Dendritic cell treated with granulocyte-macrophage colony-stimulating factor and Interleukin-4, amounts not matched to agents 40 ng/mL and 50 ng/mL, for 4 days (primary cell): ENCODE results near the gene TEX38.

Experiments
- H3K27ac Mint-ChIP-seq: one replicate; pipeline ENCODE4 v1.8.0; 2022; ENCODE audit warnings: mild to moderate bottlenecking, mixed read lengths
- H3K27me3 Mint-ChIP-seq: one replicate; pipeline ENCODE4 v1.8.0; 2022; ENCODE audit warnings: mild to moderate bottlenecking, mixed read lengths
- H3K36me3 Mint-ChIP-seq: one replicate; pipeline ENCODE4 v1.8.0; 2022; ENCODE audit warnings: low read depth, mixed read lengths
- H3K4me1 Mint-ChIP-seq: one replicate; pipeline ENCODE4 v1.8.0; 2022; ENCODE audit warnings: low read depth, mixed read lengths
- H3K4me3 Mint-ChIP-seq: one replicate; pipeline ENCODE4 v1.8.0; 2022; ENCODE audit warnings: mild to moderate bottlenecking, moderate library complexity, mixed read lengths
- H3K9me3 Mint-ChIP-seq: one replicate; pipeline ENCODE4 v1.8.0; 2022; ENCODE audit warnings: mixed read lengths
- intact Hi-C: fragments of 100-400 bp; cut with micrococcal nuclease; formaldehyde crosslinking; loops from one replicate; pipeline ENCODE4 v1.15.0; 2022

The TEX38 gene

DNA sequence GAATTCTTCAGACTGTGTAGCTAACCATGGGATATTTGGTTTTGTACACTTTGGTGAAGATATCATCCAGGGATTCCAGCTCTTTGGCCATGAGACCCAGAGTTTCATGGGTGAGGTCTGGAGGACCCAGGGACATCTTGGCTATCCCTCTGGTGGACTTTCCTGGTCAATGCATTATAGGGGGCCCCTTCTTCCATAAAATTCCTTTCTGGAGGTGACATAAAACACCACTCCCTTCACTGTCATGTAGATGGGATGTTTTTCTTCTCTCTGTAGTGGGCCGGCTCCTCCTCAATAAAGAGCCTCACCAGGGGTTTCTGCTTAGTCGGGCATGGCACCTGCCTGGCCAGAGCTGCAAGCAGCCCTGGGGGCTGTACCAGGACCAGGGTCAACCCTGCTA is 5.7 kb upstream of the TEX38 start:
- Mint-ChIP-seq H3K27ac (no peak overlapping the region), H3K27me3 (no peaks in the 10 kb centered on the region), H3K4me1 (peaks cover 18% of the 10 kb centered on the region), H3K4me3 (no peak overlapping the region), H3K36me3 (peaks cover 30% of the 10 kb centered on the region), H3K9me3 (no peaks in the 10 kb centered on the region)
- intact Hi-C loops: loop anchor here (10.0 kb wide), 2 partner anchors 49 to 51 kb away; partner anchors contain the start of genes EFCAB14 and MOB3C

DNA sequence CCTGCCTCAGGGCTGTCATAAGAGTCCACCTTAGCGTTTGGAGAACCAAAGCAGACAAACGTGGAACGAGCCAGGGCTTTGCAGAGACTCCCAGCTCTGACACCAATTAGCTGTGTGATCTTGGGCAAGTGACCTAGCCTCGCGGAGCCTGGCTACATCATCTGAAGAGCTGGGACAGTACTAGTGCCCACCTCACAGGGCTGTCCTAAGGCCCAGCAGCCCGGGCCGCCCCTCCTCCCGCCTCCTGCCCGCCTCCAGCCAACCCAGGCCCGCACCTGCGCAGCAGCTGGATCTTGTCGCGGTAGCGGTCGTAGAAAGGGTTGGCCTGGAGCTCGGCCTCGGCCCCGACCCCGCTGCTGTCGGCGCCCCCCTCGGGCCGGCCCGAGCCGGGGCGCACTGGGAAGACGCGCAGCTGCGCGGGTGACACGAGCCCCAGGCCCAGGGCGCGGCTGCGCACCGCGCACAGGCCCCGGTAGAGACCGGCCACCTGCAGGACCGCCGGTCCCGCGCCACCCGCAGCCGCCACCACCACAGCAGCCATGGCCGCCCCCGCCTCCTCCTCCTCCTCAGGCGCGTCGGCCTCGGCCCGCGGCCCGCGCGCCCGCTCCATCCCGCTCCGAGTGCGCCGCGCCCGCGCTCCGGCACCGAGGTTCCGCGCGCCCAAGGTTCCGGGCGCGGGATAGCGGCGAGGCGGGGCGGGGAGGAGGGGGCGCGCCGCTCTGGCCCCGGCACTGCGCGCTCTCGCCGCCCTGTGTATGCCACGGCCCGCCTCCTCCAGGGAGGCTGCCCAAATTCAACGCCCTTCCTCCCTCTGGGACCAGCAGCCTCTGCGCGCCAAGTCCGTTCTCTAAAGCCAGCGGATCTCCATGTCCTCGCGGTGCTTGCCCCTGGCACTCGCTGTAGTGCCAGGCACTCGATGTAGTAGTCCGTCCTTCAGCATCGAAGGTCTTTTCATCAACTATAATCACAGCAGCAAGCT is 3.6 kb upstream of the TEX38 start, which contains the start of gene ATPAF1:
ATPAF1 (minus strand) TSS at position 583 of the 979 bp plus-strand sequence; CDS start at position 541, 42 bp downstream.
- H3K27ac Mint-ChIP-seq: no peak within 1 kb of the TSS
- intact Hi-C loops: loop anchor here (10.0 kb wide), 2 partner anchors 47 to 53 kb away; partner anchors contain the start of genes EFCAB14 and MOB3C
- H3K4me1 Mint-ChIP-seq: peaks cover 18% of the 10 kb centered on the region
- no peaks in the 10 kb centered on the region for H3K27me3 Mint-ChIP-seq
- peaks cover 31% of the 10 kb centered on the region for H3K36me3 Mint-ChIP-seq
- H3K4me3 Mint-ChIP-seq: no peak within 1 kb of the TSS
- H3K9me3 Mint-ChIP-seq: no peaks in the 10 kb centered on the region

DNA sequence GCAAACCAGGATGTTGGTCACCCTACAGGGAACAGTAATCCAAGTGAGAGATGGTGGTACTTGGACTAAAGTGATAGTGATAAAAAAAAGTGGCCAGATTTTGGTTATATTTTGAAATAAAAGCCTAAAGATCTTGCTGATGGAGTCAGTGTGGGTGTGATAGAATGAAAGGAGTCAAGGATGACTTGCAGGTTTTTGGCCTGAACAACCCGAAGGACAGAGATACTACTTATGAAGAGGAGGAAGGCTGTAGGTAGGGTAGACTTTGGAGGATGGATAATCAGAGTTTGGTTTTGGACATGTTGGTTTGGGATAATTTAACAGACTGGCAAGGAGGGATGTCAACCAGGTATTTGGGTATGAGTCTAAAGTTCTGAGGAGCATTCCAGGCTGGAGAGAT is 1.5 kb upstream of the TEX38 start:
- no peak overlapping the region for H3K4me3 Mint-ChIP-seq
- peaks cover 18% of the 10 kb centered on the region for H3K4me1 Mint-ChIP-seq
- no peaks in the 10 kb centered on the region for H3K27me3 Mint-ChIP-seq
- H3K9me3 Mint-ChIP-seq: no peaks in the 10 kb centered on the region
- intact Hi-C loops: no loop called here
- H3K36me3 Mint-ChIP-seq: peaks cover 31% of the 10 kb centered on the region
- H3K27ac Mint-ChIP-seq: no peak overlapping the region

DNA sequence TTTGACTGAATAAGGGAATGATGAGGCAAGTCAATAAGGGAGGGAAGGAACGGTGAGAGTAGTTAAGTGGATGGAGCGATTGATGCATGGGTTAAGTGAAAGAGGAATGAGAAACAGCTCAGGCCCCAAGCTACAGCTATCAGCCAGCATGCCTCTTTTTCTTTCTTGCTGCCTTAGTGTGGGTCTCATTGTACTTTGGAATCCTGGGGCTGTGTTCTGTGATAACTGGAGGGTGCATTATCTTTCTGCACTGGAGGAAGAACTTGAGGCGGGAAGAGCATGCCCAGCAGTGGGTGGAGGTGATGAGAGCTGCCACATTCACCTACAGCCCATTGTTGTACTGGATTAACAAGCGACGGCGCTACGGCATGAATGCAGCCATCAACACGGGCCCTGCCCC is 1.0 kb downstream of the TEX38 start:
- intact Hi-C loops: no loop called here
- H3K27me3 Mint-ChIP-seq: no peaks in the 10 kb centered on the region
- H3K27ac Mint-ChIP-seq: no peak overlapping the region
- H3K9me3 Mint-ChIP-seq: no peaks in the 10 kb centered on the region
- peaks cover under 1% of the 10 kb centered on the region for H3K4me1 Mint-ChIP-seq
- H3K36me3 Mint-ChIP-seq: peaks cover 55% of the 10 kb centered on the region
- H3K4me3 Mint-ChIP-seq: no peak overlapping the region

DNA sequence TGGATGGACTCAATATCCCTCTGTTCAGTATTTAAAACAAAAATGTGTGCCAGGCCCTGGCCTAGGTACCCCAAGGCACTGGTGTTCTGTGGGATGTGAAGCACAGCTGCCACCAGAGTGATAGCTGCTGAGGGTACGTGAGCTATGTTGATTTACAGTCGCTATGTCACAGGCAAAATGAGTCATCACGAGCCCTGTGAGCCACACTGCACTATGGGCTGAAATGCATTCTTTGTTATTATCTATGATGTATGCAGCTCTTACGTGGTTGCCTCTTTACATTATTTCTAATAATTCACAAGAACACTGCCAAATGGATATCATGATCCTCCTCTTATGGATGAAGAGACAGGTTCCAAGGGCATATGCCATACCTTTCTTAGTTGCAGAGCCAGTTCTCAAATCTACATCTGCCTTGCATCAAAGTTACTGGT is 2.1 kb downstream of the TEX38 start:
- peaks cover 66% of the 10 kb centered on the region for H3K36me3 Mint-ChIP-seq
- no peaks in the 10 kb centered on the region for H3K27me3 Mint-ChIP-seq
- H3K9me3 Mint-ChIP-seq: no peaks in the 10 kb centered on the region
- intact Hi-C loops: no loop called here
- H3K27ac Mint-ChIP-seq: no peak overlapping the region
- H3K4me3 Mint-ChIP-seq: no peak overlapping the region
- H3K4me1 Mint-ChIP-seq: no peaks in the 10 kb centered on the region

DNA sequence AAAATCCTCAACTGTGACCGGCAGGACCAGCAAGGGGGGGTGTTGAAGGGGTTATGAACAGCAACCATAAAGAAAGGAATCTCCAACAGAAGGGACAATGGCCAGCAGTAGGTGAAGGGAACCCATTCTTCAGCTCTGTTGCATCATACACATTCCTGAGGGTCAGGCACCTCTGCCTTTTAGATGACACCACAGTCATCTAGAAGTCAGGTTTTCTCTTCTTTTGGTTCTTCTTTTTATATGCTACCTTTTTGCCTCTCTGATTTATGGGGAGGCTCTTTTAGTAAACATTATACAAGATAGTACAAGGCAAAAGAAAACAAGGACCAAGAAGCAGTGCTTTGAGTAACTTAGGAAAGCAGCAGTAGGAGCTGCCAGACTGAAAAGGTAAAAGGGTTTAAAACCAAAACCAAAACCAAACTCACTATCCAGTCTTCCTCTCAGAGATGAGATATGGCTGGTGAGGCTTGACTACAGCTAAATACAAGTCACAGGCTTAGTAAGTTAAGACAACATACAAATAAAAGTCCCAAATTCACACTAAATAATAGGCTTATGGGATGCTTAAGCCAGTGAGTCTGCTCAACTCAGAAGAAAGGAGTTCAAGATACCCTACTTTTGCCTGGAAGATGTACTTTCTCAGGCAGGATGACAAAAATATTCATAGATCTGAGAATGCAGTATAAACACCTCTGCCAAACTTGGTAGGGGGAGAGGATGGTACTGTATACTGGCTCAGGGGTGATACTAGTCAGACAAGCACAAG is 4.1 kb downstream of the TEX38 start:
- H3K9me3 Mint-ChIP-seq: no peaks in the 10 kb centered on the region
- H3K27ac Mint-ChIP-seq: no peak overlapping the region
- H3K36me3 Mint-ChIP-seq: peaks cover 84% of the 10 kb centered on the region
- no peak overlapping the region for H3K4me3 Mint-ChIP-seq
- intact Hi-C loops: no loop called here
- H3K27me3 Mint-ChIP-seq: no peaks in the 10 kb centered on the region
- H3K4me1 Mint-ChIP-seq: no peaks in the 10 kb centered on the region

DNA sequence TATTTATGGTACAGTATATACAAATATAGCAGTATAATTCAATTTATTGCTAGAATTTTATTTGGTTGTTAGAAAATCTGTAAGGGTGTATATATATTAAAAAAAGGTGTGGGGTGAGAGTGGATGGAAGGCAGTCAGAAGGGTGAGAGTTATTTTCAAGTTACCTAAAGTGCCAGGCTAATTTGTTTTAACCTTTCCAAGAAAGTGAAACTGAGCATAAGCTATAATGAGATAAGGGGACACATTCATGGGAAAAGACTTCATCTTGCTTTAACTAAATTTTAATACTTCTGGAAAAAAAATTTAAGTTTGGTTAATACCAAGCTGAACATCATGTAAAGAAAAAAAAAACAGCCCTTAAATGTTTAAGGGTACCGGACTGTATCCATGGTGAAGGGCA is 4.9 kb downstream of the TEX38 start:
- no peaks in the 10 kb centered on the region for H3K27me3 Mint-ChIP-seq
- intact Hi-C loops: no loop called here
- no peak overlapping the region for H3K27ac Mint-ChIP-seq
- H3K4me3 Mint-ChIP-seq: no peak overlapping the region
- H3K36me3 Mint-ChIP-seq: peaks cover 92% of the 10 kb centered on the region
- no peaks in the 10 kb centered on the region for H3K4me1 Mint-ChIP-seq
- no peaks in the 10 kb centered on the region for H3K9me3 Mint-ChIP-seq

DNA sequence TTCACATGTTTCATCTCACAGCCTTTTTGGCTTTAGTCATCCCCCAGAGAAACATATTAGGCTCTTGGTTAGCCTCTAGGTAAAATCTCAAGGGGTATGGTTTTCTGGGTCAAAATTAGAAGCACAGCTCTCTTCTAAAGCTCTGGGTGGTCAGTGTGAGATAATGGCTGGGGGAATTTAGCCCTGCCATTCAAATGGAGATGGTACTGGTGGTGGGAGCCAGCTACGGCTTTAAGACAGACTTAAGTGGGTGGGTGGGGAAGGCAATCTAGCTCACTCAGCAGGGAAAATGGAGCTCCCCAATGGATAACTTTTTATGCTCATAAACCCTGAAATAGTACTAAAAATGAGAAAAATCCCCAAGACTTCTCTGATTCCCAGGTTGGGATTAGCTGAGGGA is 5.7 kb downstream of the TEX38 start:
- H3K27me3 Mint-ChIP-seq: no peaks in the 10 kb centered on the region
- peaks cover 98% of the 10 kb centered on the region for H3K36me3 Mint-ChIP-seq
- H3K4me1 Mint-ChIP-seq: no peaks in the 10 kb centered on the region
- intact Hi-C loops: no loop called here
- H3K4me3 Mint-ChIP-seq: no peak overlapping the region
- H3K27ac Mint-ChIP-seq: no peak overlapping the region
- no peaks in the 10 kb centered on the region for H3K9me3 Mint-ChIP-seq

DNA sequence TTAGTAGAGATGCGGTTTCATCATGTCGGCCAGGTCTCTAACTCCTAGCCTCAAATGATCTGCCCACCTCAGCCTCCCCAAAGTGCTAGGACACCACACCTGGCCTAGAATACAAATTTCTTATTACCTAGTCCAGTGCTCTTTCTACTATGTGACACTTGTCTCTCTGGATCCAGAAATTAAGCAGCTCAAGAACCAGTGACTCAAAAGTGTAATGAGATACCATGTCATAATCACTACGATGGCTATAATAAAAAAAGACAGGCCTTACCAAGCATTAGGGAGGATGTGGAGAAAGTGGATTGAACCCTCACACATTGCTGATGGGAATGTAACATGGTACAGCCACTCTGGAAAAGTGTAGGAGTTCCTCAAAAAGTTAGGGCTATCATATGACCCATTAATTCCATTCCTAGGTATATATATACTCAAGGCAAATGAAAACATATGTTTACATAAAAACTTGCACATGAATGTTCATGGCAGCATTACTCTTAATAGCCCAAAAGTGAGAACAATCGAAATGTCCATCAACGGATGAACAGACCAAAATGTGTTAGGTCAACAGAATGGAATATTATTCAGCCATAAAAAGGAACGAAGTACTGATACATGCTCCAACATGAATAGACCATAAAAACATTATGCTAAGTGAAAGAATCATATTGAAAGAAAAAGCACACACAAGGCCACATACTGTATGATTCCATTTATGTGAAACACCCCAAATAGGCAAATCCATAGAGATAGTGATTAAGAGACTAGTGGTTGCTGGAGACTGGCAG is 8.3 kb downstream of the TEX38 start:
- H3K36me3 Mint-ChIP-seq: peaks cover 98% of the 10 kb centered on the region

DNA sequence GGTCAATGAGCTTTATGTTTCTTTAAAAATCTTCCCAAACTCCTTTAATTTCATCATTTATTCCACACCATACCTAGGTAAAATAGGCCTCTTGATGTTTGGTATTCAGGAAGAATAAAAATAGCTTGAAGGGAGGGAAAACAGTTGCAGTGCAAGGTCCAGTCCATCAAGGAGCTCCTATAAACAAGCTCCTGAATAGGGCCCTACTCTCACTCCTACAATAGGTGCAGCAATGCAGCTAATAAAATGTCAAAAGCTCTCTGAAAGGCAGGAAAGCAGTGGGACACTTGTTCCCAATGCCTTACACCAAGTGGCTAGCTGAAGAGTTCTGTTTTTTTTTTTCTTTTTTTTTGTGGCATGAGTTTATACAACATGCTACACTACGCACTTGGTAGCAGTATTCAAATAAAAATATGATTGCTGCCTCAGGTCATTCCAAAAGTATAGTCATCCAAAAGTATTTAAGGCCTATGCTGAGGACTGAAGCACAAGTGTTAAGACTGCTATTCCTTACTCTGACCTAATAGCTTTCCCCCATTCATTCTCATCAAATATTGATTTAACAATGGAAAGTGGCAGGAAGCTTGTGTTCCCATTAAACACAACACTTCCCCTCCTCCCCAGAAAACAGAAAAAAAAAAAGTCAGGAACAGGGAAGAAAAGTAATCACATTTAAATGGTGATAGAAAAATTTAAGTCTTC is 9.8 kb downstream of the TEX38 start:
- intact Hi-C loops: no loop called here
- Mint-ChIP-seq H3K27me3 (no peaks in the 10 kb centered on the region), H3K4me1 (peaks cover 1% of the 10 kb centered on the region), H3K4me3 (no peak overlapping the region), H3K36me3 (peaks cover 98% of the 10 kb centered on the region), H3K27ac (no peak overlapping the region), H3K9me3 (no peaks in the 10 kb centered on the region)

More for the DNA sequence above, 8.3 kb downstream of the TEX38 start:
- Mint-ChIP-seq H3K27me3 (no peaks in the 10 kb centered on the region), H3K27ac (no peak overlapping the region), H3K4me1 (no peaks in the 10 kb centered on the region), H3K9me3 (no peaks in the 10 kb centered on the region), H3K4me3 (no peak overlapping the region)
- intact Hi-C loops: no loop called here

DNA sequence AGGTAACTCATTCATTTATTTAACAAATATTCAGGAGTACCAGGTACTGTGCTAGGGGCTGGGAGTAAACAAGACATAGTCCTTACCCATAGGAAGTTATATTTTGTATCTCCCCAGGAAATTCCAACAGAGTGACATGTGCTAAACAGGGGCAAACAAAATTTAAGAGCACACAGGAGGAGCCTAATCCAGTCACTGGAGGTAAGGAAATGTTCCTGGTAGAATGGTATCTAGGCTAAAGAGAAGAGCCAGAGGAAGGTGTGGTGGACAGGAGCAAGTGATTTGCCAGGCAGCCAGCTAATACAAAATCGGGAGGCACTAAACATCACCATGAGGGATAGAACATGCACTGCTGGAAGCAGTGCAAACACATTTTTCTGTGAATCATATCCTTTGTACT is 10.4 kb downstream of the TEX38 start:
- no peaks in the 10 kb centered on the region for H3K27me3 Mint-ChIP-seq
- H3K9me3 Mint-ChIP-seq: no peaks in the 10 kb centered on the region
- H3K36me3 Mint-ChIP-seq: peaks cover 98% of the 10 kb centered on the region
- peaks cover 6% of the 10 kb centered on the region for H3K4me1 Mint-ChIP-seq
- no peak overlapping the region for H3K4me3 Mint-ChIP-seq
- intact Hi-C loops: no loop called here
- no peak overlapping the region for H3K27ac Mint-ChIP-seq

DNA sequence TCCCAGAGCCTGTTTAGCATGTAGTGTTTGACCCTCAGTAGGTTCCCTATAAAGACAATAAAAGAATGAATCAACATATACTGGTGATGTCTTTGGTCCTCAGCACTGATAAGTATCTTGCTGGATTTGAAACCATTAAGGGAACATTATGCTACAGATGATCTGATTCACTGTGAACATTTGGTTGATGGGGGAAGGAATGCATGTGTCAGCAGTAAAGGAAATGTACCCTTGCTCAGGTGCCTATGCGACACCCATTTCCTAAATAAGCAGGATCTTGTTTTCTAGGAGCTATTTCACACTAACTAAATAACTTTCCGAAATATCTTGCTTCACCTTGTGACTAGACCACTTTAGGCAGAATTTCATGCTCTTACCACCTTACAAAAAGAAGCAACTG is 13.0 kb downstream of the TEX38 start:
- Mint-ChIP-seq H3K36me3 (peaks cover 100% of the 10 kb centered on the region), H3K9me3 (no peaks in the 10 kb centered on the region), H3K4me3 (no peak overlapping the region), H3K27me3 (no peaks in the 10 kb centered on the region), H3K4me1 (peaks cover 23% of the 10 kb centered on the region), H3K27ac (no peak overlapping the region)
- intact Hi-C loops: no loop called here

DNA sequence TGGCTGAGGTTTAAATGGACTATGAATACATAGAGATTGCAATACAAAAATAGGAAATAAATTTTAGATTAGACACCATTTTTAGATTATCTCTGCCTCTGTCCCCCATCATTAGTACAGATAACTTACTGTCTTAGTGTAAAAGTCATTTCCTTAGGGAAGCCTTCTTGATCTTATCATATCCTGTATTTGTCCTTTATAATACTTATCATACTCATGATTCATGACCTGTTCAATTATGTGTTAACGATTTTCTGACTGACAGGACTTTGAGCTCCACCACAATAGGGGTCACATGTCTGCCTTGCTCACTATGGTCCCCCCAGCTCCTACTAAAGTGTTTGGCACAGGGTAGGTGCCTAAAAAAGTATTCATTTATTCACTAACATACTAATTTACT is 14.6 kb downstream of the TEX38 start:
- Mint-ChIP-seq H3K27me3 (no peaks in the 10 kb centered on the region), H3K9me3 (no peaks in the 10 kb centered on the region), H3K4me1 (peaks cover 36% of the 10 kb centered on the region), H3K36me3 (peaks cover 99% of the 10 kb centered on the region), H3K27ac (no peak overlapping the region), H3K4me3 (no peak overlapping the region)
- intact Hi-C loops: no loop called here
